GM06990 (cell line): ENCODE data around the gene PACS1.

Experiments
- DNase-seq: peaks from one replicate; pipeline ENCODE4 v3.0.0-alpha.2; 2011; ENCODE audit not compliant: insufficient read length; ENCODE audit errors: extremely low read depth
- H3K27me3 ChIP-seq: replicated peaks from 2 replicates; pipeline ENCODE4 v1.6.0; 2011; ENCODE audit warnings: low read length; ENCODE audit not compliant: control insufficient read depth, insufficient read depth
- H3K36me3 ChIP-seq: 2 replicates; pipeline ENCODE4 v1.5.1; 2011; ENCODE audit warnings: low read length; ENCODE audit not compliant: control insufficient read depth, insufficient read depth
- H3K4me3 ChIP-seq: replicated peaks from 2 replicates; pipeline ENCODE4 v1.5.1; 2011; ENCODE audit warnings: low read depth, mild to moderate bottlenecking, control low read depth, low read length
- CTCF ChIP-seq: IDR thresholded peaks from 2 replicates; pipeline ENCODE4 v1.5.1; 2011; ENCODE audit warnings: low read length, control low read depth, mild to moderate bottlenecking, inconsistent platforms; ENCODE audit not compliant: insufficient read depth, poor library complexity, severe bottlenecking

PACS1 gene

GRCh38 chr11:66052664-66052982 is 17.4 kb upstream of the PACS1 start:
- Histone ChIP-seq H3K4me3 (peak overlapping the region; percentile 98), H3K27me3 (no peaks in the 10 kb centered on the region), H3K36me3 (peaks cover 18% of the 10 kb centered on the region)
- no peak for DNase-seq
- TF ChIP-seq CTCF, result no peak

DNA sequence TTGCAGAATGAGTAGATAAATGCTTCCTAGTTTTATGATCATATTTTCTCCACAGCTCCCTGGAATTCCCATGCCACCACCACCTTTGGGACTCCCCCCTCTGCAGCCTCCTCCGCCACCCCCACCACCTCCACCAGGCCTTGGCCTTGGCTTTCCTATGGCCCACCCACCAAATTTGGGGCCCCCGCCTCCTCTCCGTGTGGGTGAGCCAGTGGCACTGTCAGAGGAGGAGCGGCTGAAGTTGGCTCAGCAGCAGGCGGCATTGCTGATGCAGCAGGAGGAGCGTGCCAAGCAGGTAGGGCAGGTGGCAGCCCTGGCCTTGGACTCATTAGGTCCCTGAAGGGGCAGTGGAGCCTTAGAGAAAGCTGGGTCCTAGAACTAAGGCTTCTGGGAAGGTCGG is 15.1 kb upstream of the PACS1 start:
- Histone ChIP-seq H3K4me3 (no peak overlapping the region), H3K36me3 (peaks cover 39% of the 10 kb centered on the region), H3K27me3 (no peaks in the 10 kb centered on the region)
- no peak for DNase-seq
- no peak for TF ChIP-seq CTCF

DNA sequence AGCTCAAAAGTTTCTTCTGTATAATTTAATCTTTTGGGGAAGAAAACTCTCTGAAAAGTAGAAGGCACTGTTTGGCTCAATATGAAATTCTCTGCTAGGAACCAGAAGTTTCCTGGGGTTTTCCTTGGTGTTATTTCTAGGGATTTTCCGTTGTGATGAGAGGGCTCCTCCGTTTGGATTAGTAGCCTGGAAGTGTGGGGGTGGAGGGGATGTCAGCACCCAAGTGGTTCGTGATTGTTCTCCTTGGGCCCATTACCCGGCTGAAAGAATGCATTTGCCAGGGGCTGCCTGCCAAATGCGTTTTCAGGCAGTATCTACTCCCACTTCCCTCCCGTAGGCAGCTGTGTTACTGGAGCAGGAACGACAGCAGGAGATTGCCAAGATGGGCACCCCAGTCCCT is 13.6 kb upstream of the PACS1 start:
- H3K27me3 ChIP-seq, result no peaks in the 10 kb centered on the region
- no peak overlapping the region for H3K4me3 ChIP-seq
- DNase-seq, result no peak
- TF ChIP-seq CTCF, result no peak
- H3K36me3 ChIP-seq, result peaks cover 45% of the 10 kb centered on the region

- DNase-seq, result no peak
- Histone ChIP-seq H3K36me3 (peaks cover 53% of the 10 kb centered on the region), H3K27me3 (no peaks in the 10 kb centered on the region), H3K4me3 (no peak overlapping the region)
- TF ChIP-seq CTCF, result no peak
These were observed 9.9 kb upstream of the PACS1 start for GRCh38 chr11:66059966-66060680.

DNA sequence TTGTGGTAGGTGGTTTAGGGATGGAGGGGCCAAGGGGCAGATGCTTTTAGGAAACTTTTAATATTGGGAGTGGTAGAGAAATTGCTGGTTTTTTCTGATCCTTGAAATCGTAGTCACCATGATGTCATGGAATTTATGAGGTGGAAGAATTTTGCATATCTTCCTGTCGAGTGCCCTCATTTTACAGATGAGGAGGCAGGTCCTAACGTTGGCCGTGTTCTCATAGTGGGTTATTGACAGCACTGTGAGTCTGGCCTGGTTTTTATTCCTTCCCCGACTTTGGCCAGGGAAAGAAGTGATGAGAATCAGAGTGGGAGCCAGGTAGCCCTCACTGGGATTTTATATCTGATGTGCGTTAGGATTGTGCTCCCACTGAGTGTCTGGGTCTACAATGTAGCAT is 8.8 kb upstream of the PACS1 start:
- no peak for DNase-seq
- H3K36me3 ChIP-seq, result peaks cover 48% of the 10 kb centered on the region
- TF ChIP-seq CTCF, result no peak
- no peaks in the 10 kb centered on the region for H3K27me3 ChIP-seq
- no peak overlapping the region for H3K4me3 ChIP-seq

GRCh38 chr11:66062408-66062807 is 7.7 kb upstream of the PACS1 start:
- no peak for DNase-seq
- Histone ChIP-seq H3K4me3 (no peak overlapping the region), H3K36me3 (peaks cover 47% of the 10 kb centered on the region), H3K27me3 (no peaks in the 10 kb centered on the region)
- TF ChIP-seq CTCF, result no peak
